ENCODE measurements around the gene PCTP. TPM values are rescaled to one million over a fixed set of nuclear protein-coding genes. Genes with fewer than 3 reads are reported as not detected.

The PCTP gene
- total and polyA plus RNA-seq, 2 experiments from 2014 or later: 23.4 to 28.5 TPM

DNA sequence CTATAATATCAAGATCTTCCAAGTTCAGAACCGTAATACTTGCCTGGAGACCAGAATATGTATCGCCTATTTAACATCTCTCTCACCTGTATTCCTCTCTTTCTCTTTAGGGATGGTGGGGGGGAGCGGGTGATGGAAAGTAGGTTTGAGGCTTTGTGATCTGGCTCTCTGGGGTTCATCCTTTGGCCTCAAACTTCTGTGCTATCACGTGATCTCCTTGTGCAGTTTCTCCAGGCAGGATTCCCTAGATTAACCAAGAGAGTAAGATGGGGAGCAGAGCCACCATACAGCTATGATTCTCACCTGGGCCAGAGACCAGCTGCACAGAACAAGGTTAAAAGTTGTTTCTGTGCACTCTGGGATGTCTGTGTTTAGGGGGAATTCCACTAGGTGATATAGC is 33.4 kb upstream of the PCTP start:
- TF ChIP-seq, protein P1, sequence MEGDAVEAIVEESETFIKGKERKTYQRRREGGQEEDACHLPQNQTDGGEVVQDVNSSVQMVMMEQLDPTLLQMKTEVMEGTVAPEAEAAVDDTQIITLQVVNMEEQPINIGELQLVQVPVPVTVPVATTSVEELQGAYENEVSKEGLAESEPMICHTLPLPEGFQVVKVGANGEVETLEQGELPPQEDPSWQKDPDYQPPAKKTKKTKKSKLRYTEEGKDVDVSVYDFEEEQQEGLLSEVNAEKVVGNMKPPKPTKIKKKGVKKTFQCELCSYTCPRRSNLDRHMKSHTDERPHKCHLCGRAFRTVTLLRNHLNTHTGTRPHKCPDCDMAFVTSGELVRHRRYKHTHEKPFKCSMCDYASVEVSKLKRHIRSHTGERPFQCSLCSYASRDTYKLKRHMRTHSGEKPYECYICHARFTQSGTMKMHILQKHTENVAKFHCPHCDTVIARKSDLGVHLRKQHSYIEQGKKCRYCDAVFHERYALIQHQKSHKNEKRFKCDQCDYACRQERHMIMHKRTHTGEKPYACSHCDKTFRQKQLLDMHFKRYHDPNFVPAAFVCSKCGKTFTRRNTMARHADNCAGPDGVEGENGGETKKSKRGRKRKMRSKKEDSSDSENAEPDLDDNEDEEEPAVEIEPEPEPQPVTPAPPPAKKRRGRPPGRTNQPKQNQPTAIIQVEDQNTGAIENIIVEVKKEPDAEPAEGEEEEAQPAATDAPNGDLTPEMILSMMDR (IDR thresholded peaks at IDR 0.05; ENCODE audit: low read depth, low read length): no peak
- no peaks in the 10 kb centered on the region for H3K9me3 ChIP-seq (ENCODE audit: low read depth)

DNA sequence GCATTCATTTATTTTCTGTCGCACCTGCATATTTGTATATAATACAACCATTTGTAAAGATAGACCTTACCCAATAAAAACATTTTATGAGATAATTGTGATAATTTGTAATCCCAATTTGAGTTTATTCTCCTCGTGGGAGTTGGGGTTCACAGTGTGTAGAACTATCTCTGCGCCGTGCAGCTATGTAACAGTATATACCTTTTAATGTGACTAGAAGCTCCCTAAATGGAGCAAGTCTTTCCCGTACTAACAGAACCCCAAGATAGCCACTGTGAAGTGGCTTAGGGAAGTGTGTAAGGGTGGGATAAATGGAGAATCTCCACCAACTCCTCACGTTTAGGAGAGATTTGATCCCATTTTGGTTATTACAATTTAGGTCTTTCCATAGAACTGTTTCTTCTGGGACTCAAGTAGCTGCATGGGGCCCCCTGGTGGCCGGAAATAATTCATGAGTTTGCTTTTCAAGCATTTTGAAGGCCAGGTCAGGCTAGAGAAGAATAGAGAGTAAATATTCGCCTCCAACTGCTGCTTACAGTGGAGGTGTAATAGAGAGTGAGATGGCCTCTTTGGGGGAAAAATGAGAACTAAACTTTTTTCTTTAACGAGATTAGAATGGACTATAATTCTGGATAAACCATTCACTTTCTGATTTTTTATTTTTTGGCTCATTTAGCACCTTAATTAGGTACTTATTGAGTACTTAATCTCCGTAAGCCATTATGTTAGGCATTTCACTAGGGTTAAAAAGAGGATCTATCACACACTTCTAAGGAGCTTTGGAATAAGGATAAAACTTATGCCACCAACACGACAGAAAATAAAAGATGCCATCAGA is 32.7 kb upstream of the PCTP start:
- Histone ChIP-seq H3K4me1 (ENCODE audit: low read depth) (peaks cover 24% of the 10 kb centered on the region), H3K27me3 (no peaks in the 10 kb centered on the region), H3K9me3 (ENCODE audit: low read depth) (no peaks in the 10 kb centered on the region), H3K4me3 (no peak overlapping the region), H3K27ac (no peak overlapping the region), H3K36me3 (no peaks in the 10 kb centered on the region)
- TF ChIP-seq, protein P1 (IDR thresholded peaks at IDR 0.05; ENCODE audit: low read depth, low read length): peak; percentile 72
- DNase-seq (ENCODE audit: low read depth in 1 of 2, low spot score in 1 of 2): peak; percentile 83 to 85

More for the DNA sequence above, 33.4 kb upstream of the PCTP start:
- Histone ChIP-seq H3K4me3 (no peak overlapping the region), H3K27ac (no peak overlapping the region), H3K27me3 (no peaks in the 10 kb centered on the region), H3K4me1 (ENCODE audit: low read depth) (peaks cover 17% of the 10 kb centered on the region), H3K36me3 (no peaks in the 10 kb centered on the region)
- DNase-seq (ENCODE audit: low read depth in 1 of 2, low spot score in 1 of 2): no peak

DNA sequence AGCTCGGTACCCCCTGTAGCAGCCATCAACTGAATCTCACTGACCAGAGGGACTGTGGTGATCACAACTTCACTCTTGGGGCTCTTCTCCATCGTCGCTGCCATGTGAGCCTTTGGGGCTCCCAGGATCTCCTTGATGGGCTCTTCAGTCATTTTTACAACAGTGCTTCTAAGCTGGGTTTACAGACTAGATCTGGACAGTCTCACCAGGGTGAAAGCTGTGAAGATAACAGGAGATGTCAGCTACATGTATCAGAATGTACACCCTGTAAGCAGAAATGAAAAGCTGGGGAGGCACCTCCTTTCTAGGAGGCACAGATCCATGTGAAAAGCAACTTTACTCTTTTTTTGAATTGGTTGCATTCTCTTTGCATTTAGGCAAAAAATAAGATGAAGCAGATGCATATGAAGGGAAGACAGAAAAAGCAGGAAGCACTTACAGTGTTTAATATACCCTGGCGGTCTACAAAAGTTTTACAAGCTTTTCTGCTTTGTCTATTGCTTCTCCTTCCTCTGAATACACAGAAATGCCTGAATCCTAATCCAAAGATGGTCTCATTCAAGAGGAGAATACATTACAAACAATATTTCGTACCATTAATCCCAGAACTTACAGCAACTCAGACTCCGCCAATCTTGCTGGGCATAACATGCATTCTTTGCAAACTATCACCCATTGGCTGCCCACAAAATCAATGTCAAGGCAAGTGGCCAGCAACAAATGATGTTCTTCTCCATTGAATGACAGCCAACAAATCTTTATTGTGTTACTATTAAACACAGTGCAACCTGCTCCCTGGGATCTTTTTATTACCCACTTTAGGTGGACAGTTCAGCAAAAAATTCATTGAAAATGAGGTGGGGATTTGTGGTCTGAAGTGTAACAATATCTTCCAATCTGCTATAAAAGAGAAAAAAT is 29.7 kb upstream of the PCTP start:
- Histone ChIP-seq H3K4me1 (ENCODE audit: low read depth) (peaks cover 41% of the 10 kb centered on the region), H3K27ac (no peak overlapping the region), H3K27me3 (no peaks in the 10 kb centered on the region), H3K9me3 (ENCODE audit: low read depth) (no peaks in the 10 kb centered on the region), H3K4me3 (no peak overlapping the region), H3K36me3 (no peaks in the 10 kb centered on the region)
- peak in 1 of 2 donors; percentile 20 for DNase-seq (ENCODE audit: low read depth in 1 of 2, low spot score in 1 of 2)
- TF ChIP-seq, protein P1 (IDR thresholded peaks at IDR 0.05; ENCODE audit: low read depth, low read length): no peak

DNA sequence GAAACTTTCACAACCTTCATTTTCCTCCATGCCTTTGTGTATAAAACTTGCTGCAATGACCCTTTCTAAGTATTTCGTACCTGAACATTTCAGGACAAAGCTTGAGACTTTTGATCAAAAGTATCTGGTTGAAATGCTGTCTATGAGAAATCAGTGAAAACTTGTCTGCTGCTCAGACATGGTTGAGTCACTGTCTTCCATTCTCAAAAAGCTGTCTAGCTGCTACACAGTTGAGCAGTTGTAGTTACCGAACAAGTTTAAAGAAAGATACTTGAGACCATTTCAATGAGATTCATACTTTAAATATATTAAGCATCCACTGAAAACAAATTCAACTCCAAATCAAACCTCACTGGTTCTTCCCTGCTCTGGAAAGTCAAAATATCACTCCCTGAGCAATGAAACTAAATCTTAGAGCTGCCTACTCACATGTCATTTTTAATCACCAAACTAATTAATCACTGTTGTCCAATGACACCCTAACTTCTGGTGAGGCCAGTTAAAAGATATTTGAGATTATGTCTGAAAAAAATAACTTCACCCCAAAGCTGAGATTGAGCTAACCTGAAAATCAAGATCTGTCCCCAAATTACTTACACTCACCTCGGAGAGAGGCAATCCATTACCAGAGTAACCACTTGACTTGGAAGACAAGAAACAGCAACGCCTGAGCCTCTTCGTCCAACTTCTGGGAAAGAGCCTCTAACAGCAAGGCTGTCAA is 28.7 kb upstream of the PCTP start:
- TF ChIP-seq, protein P1 (IDR thresholded peaks at IDR 0.05; ENCODE audit: low read depth, low read length): no peak
- Histone ChIP-seq H3K4me1 (ENCODE audit: low read depth) (peaks cover 41% of the 10 kb centered on the region), H3K9me3 (ENCODE audit: low read depth) (no peaks in the 10 kb centered on the region), H3K4me3 (no peak overlapping the region), H3K36me3 (no peaks in the 10 kb centered on the region), H3K27ac (no peak overlapping the region), H3K27me3 (no peaks in the 10 kb centered on the region)
- peak in 1 of 2 donors; percentile 22 for DNase-seq (ENCODE audit: low read depth in 1 of 2, low spot score in 1 of 2)
